CD4-positive, alpha-beta T cell treated with Interleukin-17A for 1 hour (primary cell): Measurements from ENCODE around the gene POMGNT2.
"Not testable (repeated sequence)": the region's sequence is repeated elsewhere in the genome, so short reads cannot be mapped to it uniquely, and the experiment has no call there.

Experiments
- DNase-seq: peaks from one replicate; pipeline ENCODE4 v3.0.0-alpha.2; 2020

Gene POMGNT2

DNA sequence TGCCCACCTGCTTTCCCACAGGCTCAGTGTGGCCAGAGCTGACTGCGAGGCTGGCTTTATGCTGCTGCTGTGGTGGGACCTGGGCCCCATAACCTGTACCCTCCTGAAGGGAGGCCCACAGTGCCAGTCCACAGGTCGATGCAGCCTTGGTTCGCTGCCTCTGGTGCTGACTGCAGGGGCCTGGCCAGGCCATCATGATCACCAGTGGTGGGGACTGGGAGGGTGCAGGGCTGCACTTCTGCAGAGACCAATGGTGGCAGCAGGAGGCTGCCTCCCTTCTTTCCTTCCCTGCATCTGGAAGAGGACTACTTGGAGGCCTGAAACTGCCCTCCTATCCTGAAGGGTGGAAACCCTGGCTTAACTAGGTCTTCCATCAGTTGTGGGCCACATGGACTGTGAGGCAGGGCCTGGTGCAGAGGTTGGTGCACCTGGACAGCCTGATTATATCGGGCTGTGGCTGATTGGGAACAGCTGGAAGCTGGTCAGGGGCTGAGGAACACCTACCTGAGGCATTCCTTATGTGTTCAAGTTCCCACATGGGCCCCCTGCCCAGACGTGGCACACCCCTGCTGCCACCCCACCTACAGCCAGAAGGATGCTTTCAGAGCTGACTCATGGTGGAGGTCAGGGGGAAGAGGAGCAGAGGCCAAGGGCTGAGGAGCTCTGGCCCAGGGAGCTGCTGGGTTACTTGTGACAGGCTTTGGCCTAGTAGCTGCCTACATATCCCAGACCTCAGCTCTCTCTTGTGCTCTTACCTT is 29.8 kb downstream of the POMGNT2 start:
- DNase-seq = no peak

DNA sequence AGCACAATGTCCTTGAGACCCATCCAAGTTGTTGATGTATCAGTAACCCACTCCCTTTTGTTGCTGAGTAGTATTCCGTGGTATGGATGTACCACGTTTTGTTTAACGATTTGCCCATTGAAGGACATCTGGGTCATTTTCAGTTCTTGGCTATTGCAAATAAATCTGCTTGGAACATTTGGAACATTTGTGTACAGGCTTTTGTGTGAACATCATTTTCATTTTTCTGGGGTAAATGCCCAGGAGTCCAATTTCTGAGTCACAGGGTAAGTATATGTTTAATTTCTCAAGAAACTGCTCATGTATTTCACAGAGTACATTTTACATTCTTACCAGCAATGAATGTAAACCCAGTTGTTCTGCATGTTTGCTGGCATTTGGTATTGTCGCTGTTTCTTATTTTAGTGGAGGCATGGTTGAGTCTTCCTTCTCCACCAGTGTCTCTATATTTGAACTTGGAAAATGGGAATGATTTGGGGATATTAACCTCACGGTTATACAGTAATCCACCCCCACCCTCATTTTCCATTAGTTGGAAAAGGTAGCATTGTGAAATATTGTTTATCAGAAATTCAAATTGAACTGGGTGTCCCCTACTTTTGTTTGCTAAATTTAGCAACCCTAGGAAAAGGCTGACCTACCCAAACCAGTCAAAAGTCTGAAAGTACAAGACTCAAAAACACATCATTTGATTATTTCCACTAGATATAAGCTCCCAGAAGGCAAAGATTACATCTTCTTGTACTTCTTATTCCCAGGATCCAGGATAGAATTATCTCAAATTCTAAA is 30.8 kb downstream of the POMGNT2 start:
- DNase-seq = no peak

DNA sequence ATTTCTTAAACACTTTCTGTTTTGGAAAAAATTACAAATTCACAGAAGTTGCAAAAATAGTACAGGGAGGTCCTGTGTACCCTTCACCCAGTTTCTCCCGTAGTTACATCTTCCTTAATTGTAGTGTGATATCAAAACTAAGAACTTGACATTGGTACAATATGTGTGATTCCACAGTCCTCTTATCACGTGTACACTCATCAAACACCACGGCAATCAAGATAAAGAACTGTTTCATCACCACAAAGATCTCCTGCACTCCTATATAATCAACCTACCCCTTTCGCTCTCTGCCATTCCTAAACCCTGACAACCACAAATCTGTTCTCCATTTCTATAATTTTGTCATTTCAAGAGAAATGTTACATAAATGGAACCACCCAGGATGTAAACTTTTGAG is 31.4 kb downstream of the POMGNT2 start:
- no peak for DNase-seq

DNA sequence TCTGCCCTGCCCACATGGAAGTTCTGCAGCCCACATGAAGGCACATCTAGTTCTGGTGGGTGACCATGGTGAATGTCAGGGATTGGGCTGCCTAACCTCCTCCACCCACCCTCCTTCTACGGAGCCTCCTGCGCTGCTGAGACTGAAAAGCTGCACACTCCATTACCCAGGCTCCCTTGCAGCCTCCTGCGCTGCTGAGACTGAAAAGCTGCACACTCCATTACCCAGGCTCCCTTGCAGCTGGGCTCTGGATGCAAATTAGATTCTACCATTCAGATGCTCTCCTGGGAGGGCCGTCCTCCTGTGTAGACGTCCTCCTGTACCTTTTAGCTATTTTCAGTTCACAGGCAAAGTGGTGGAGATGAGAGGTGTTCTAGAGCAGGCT is 32.1 kb downstream of the POMGNT2 start:
- no peak for DNase-seq

DNA sequence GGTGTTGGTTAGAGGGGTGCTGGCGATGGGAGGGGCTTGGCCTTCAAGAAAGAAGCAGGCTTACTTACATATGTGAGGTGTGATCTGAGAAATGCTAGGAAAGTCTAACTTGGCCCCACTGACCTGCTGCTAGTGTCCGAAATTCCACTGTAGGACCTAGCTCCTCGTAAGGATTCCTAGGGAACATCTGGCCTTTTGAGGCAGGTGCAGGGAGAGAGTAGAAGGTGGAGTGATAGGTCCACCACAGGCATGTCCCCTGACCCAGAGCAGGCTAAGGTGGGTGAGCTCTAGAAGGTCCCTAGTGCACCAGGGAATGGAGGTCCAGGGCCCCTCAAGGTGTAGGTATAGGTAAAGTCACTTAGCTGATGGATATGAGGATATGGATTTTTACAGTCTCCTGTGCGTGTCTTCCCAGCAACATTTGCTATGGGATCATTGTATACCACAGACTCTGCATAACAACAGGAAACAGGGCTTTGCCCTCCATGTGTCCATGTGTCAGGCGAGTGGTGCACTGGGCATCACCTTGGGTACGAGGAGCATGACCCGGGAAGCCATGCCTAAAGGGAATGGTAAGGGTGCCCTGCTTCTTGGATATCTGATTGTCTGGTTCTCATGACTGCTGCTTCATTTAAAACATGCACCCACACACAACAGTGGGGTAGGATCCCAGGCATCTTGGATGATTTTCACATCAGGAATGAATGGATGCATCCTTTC is 32.6 kb downstream of the POMGNT2 start:
- no peak for DNase-seq

DNA sequence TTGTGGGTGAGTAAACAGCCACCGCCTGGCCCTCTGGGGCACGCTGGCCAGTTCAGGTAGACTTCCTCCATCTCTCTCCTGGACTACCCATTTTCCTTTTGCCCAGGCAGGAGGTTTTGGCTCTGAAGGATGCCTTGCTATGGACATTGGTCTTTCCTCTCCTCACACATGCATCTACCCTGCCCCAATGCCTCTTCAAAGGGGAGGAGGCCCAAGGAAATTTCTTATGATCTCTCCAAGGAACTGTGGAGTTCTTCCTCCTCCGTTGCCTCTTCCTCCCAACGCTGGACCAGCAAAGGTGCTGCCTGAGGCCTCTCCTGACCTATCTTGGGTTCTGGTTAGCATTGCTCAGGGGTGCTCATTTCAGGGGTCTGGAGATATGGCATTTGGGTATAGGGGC is 33.5 kb downstream of the POMGNT2 start:
- DNase-seq = no peak

DNA sequence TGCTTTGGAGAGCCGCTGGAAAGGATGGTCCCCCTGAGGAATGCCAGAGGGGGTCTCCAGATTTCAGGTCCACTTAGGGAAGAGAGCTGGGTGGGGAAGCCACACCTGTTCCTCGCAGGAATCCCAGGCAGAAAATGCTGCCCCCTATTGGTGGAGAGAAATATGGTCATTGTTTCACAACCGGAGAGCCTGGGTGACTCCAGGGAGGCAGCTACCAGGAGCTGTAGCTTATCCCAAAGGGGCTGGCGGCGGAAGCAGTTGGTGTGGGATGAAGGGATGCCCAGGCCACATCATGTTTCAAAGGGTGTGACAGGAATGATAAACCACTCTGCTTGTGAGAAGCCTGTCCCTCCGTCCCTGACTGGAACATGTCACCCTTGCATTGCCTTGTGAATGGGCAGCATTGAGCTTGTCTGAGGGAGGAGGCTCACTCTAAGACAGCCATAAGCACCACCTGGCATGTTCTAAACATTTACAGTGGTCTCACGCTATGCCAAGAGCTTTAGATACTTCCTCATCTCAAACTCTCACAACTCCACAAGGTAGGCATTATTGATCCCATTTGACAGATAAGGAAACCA is 34.5 kb downstream of the POMGNT2 start:
- peak; percentile 42 for DNase-seq

DNA sequence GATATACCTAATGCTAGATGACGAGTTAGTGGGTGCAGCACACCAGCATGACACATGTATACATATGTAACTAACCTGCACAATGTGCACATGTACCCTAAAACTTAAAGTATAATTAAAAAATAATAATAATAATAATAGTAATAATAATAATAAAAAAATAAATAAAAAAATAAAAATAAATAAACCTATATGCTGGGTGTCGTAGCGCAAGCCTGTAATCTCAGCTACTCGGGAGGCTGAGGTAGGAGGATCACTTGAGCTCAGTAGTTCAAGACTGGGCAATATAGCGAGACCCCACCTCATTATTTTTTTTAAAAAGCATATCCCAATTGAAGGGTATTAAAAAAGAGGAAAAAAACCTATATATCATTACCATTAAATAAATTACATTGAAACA is 35.2 kb downstream of the POMGNT2 start:
- DNase-seq = not testable (repeated sequence)

DNA sequence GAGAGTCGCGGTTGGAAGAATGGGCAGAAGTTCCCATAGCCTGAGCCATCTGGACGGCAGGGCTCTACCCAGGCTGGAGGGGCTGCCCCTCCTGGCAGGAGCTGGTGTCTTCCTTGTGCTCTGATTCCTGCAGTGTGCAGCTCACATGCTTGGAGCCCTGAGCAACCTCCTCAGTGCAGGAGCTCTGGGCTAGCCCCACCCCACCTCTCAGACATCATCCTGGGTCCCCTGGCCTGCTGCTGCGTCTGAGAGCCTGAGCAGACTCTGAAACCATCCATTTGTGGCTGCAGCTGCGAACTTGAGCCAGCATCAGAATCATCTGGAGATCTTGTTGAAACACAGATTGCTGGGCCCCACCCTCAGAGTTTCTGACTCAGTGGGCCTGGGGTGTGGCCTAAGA is 42.8 kb downstream of the POMGNT2 start:
- no peak for DNase-seq

DNA sequence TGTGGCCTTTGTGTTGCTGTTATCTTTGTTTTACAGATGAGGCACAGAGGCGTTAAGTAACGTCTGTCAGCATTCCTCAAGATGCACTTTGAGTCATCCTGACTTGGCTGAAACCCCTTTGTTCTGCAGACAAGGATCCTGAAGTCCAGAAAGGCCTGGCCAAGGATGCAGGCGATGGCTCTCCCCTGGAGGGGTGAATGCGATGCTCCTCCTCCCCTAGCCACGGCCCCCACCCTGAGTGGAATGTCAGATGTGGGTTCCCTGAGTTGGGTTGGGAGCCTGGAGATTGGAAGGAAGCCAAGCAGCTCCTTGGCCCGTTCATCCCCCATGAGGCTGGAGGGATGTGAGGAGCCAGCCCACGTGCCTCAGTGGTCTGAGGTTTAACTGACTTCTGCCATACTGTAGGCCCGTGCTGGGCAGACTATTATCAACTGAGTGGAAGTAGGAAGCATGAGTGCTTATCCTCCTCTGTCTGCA is 43.3 kb downstream of the POMGNT2 start:
- no peak for DNase-seq

DNA sequence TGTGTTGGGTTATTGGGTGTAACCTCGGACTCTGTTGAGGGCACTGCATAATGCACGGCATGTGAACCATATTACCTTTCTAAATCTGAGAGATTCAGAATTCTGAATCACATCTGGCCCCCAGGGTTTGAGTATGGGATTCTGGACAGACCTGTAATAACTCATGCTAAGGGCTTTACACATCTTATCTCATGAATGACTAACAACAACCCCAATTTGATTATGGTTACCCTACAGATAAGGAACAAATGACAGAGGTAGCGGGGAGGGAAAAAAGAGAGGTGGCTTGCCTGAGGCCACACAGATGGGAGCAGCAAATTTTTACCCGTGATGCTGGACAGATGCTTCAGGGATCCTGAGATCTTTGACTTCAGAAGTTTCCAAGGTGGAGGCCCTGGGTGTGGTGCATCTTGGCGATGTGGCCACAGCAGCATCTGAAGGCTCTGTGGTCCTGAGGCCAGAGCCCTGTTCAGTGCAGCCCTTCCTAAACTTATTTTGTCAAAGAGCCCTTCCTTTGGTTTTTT is 43.8 kb downstream of the POMGNT2 start:
- DNase-seq = no peak

DNA sequence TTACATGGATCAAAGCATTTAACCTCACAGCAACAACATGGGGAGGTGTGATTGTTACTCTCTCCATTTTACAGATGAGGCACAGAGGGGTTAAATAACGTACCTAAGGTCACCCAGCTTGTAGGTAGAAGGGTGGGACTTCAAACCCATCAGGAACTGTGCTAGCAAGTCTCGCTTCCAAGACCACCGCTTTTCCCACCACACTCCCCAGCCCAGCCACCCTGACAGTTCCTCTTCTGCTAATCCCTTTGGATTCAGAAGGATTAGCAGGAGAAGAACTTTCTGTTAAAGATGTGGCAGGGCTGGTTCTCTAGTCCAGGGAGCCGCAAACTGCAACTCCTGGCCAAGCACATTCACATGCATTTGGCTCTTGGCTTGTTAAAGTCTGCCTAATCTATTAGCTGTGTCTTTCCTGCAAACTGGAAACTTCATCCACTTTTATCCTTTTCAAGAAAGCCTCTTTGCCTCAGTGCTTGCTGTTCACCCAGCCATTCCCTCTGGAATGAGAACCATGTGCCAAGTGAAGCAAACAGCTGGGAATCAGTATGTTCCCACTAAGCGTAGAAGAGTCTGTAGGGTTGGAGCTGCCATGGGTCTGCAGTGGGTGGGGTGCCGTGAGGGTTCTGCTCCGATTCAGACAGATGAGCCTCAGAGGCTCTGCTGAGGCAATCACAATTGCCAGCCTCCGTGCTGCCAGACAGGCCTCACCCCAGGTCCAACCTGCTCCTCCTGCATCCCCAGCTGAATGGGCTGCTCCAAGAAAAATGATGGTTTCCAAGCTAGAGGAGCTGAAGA is 44.6 kb downstream of the POMGNT2 start:
- no peak for DNase-seq

DNA sequence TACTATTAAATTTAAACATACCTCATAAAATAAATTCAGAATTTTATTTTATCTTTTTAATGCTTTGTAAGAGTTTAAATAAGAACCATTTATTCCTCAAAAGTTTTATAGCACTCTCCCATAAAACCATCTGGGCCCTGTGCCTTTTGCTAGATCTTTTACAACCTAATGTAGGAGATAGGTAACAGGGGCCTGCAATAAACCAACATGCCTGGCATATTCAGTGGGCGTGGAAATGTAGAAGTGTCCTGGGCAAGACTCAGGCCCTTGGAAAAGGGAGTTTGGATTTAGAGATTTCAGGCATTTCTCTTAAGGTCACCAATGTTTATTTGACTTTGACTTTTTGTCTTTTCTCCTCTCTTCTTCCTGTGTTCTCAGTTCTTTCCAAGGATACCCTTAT is 46.4 kb downstream of the POMGNT2 start:
- DNase-seq = no peak

DNA sequence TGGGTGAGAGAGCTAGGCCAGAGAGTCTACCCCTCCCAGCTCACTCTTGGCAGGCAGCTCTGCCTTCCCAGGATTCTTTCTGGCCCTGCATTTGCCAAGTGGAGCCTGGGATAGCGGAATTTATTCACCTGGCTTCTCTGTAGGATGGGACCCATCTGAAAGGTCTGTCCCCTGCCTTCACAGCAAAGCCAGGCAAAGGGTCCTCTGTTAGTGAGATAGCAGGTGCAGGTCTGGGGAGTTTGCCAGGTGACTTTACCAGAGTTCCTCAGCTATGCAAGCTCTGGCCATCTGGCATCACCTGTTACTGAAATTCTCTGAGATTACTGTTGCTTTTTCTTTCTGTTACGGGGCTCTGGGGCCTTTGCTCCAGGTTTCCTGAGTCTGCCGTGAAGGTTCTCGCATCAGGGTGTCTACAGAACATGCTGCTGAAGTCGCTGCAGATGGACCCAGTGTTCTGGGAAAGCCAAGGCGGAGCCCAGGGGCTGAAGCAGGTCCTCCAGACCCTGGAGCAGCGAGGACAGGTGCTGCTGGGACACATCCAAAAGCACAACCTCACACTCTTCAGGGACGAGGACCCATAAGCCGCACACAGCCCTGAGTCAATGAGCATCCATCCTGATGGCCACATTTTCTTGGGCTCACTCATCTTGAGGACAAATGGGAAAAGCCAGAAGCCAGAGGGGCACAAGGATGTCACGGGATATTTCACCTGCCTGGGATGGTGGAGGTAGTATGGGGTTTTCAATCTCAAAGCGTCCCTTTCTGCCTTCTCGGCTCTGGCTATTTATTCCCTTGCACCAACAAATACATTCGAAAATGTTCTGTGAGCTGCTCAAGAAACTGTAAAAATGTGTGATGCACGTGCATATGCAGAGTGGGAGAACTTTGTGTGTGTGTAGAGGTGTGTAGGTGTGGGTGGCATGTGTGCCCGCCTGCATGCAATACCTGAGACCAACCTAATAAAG is 49.8 kb downstream of the POMGNT2 start:
- no peak for DNase-seq

DNA sequence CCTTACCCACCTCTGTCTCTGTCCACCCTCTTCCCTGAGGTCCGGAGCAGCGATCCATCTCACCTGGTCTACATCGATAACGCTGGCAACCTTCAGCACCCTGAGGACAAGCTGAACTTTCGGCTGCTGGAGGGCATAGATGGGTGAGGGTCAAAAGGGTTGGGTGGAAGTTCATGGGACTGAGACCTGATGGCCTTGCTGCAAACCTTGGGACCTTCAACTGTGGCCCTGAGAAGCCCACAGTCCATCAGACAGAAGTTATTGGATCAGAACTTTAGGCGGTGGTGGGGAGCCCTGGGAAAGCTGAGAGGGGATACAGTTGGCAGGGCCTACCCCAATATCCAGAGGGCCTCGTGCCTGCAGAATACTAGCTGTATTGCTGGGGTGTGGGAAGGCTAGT is 50.5 kb downstream of the POMGNT2 start:
- no peak for DNase-seq

DNA sequence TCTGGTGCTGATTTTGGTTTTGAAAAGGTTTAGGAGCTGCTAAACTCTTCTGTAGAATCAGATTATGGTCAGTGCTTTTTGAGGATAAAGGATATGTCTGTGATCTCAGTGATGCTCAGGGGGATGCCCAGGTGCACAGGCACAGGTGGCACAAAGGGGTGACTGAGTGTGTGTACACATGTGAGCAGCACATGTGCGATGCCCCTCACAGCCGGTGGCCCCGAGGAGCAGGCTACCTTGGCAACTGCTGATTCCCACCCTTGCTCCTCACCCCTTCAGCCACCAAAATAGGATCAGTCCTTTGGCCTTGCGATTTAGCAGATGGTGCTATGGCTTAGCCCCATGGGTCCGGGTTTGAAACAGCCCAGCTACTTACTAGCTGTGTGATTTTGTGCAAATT is 51.1 kb downstream of the POMGNT2 start:
- DNase-seq = no peak

DNA sequence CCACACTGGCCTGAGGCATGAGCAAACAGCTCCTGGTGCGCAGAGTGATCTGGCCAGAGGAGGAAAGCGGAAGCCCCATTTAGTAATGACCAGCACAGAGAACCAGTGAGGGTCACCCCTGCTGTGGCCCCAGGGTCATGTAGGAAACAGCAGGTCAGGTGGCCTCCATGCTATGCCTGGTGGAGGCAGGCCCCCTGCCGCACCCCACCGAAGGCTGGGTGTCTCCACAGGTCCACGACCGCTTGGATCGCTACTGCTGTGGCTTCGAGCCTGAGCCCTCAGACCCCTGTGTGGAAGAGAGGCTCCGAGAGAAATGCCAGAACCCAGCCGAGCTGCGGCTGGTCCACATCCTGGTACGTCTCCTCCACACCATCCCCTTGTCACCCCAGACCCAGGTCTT is 52.6 kb downstream of the POMGNT2 start:
- no peak for DNase-seq

DNA sequence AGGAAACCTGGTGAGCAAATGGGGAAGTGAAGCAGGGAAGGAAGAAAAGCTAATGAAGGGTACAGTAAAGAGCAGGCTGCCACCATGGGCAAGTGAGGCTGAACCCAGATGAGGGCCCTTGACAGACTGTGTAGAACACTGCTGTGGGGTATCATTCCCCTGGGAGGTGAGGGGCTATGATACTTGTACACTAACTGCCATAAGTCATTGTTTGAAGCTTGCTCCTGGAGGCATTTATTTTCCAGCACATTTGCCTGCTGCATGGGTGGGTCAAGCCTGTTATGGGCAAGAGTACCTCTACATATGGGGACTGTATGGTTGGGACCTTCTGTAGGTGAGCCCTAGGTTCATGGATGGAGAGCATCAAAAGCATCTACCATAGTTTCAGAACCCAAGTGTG is 57.4 kb downstream of the POMGNT2 start:
- DNase-seq = no peak

DNA sequence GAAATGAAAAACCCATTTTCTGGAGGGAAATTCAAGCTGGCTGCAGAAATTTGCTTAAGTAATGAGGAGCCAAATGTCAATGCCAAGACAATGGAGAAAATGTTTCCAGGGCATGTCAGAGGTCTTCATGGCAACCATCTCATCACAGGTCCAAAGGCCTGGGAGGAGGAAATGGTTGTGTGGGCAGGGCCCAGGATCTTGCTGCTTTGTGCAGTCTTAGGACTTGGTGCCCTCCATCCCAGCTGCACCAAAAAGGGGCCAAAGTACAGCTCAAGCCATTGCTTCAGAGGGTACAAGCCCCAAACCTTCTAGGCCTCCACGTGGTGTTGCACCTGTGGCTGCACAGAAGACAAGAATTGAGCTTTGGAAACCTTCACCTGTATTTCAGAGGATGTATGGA is 59.3 kb downstream of the POMGNT2 start:
- no peak for DNase-seq

DNA sequence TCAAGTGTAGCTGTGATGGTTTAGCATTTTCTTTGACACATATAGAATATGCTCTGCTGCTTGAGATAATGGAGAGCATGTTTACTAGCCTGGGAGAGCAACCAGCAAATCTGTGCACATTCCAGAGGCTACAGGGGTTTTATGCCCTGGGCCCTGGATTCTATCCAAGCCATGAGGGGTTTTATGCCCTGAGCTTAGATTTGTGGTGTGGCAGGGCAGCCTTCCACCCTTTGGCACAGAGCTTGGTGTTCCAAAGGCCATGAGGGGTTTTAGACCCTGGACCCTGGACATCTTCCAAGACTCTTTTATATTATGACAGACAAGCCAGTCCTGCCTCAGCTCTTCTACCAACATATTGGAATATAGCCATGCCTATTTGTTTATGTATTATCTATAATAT is 60.8 kb downstream of the POMGNT2 start:
- not testable (repeated sequence) for DNase-seq

DNA sequence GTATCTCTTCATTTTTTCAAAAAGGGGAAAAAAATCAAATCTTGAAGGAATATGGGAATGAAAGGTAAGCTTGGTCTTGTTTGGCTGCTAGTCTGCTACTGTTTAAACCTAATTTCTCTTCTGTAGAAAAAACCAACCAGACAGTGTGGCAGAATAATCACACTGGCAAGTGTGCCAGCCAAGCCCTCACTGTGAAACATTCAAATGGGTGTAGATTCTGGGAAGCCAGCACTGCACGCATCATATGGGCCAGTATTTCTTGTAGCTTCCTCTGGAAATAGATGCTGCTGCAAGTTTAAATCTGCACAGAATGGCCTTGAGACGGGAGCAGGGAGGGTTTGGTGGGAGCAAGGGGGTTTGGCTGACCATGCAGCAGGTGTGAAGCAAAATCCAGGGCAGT is 62.1 kb downstream of the POMGNT2 start:
- DNase-seq = no peak
